ENCODE measurements around the gene RND1.

GRCh38 chr12:48907245-48907644, 41.6 kb upstream of the RND1 start:
- no peak for TF ChIP-seq POLR2A (IDR thresholded peaks at IDR 0.05)
- no peak for TF ChIP-seq CTCF (IDR thresholded peaks at IDR 0.05)
- no peak for TF ChIP-seq POLR2AphosphoS5 (IDR thresholded peaks at IDR 0.05)
- no peak for TF ChIP-seq EP300 (IDR thresholded peaks at IDR 0.05; ENCODE audit: low read depth)
